ENCODE measurements around the gene CORIN. TPM values are rescaled to one million over a fixed set of nuclear protein-coding genes. Genes with fewer than 3 reads are reported as not detected.

Gene CORIN
- polyA plus RNA-seq, 1 of the 3 experiments (the other 2 are of a cell fraction): 1.1 TPM

- WGBS (ENCODE audit: low lambda C conversion rate): 77% methylated on average over 4 of the region's 8 CpGs
- TF ChIP-seq GABPA (IDR thresholded peaks at IDR 0.05; ENCODE audit: low read depth): no peak
- TF ChIP-seq GATA2 (CRISPR knock-in tag; IDR thresholded peaks at IDR 0.05): no peak
- TF ChIP-seq RXRA (IDR thresholded peaks at IDR 0.05; ENCODE audit: borderline replicate concordance, low read depth): no peak
- TF ChIP-seq MAX (IDR thresholded peaks at IDR 0.05; ENCODE audit: low read depth): no peak
- TF ChIP-seq USF2 (IDR thresholded peaks at IDR 0.05; ENCODE audit: borderline replicate concordance, low read depth, low read length): no peak
These were observed 47.8 kb downstream of the CORIN start for GRCh38 chr4:47790105-47790504.

GRCh38 chr4:47788126-47788525 is 49.7 kb downstream of the CORIN start:
- Histone ChIP-seq H3K79me2 (ENCODE audit: insufficient read depth) (no peaks in the 10 kb centered on the region), H3F3A (replicated peaks; ENCODE audit: insufficient read depth) (no peaks in the 10 kb centered on the region), H3K36me3 (replicated peaks in 1 of 2; ENCODE audit: control insufficient read depth in 1 of 2, insufficient read depth in 2 of 2, low read length in 1 of 2) (no peaks in the 10 kb centered on the region), H3K9me2 (no peaks in the 10 kb centered on the region), H3K9me3 (no peaks in the 10 kb centered on the region), H3K27me3 (ENCODE audit: insufficient read depth) (no peaks in the 10 kb centered on the region), H3K4me1 (ENCODE audit: control insufficient read depth in 1 of 2, insufficient read depth in 2 of 2, low read depth in 1 of 2, low read length in 1 of 2) (peaks cover 0 to 15% of the 10 kb centered on the region in 2 experiments; a peak in 2 of 4 replicates), H3K9ac (no peak overlapping the region), H3K27ac (ENCODE audit: low read depth in 2 of 2, low read length in 1 of 2) (no peak overlapping the region), H2AFZ (ENCODE audit: low read depth) (no peak overlapping the region), H3K4me3 (ENCODE audit: low read depth in 2 of 2, low read length in 1 of 2) (no peak overlapping the region), H4K20me1 (ENCODE audit: insufficient read depth) (no peaks in the 10 kb centered on the region), H3K4me2 (no peak overlapping the region)
- CTCF ChIA-PET: interaction anchor here (1.1 kb wide), 1 partner anchor 49 kb away, joined by 3 read pairs; no protein-coding TSS in a partner anchor
- 81% methylated on average over 2 of the region's 2 CpGs for WGBS (ENCODE audit: low lambda C conversion rate)
- no peak for DNase-seq
- POLR2A ChIA-PET: no interaction called here
- TF ChIP-seq JUND (IDR thresholded peaks at IDR 0.05) (no peak), FOXJ3 (CRISPR knock-in tag; IDR thresholded peaks at IDR 0.05) (no peak), SMC3 (IDR thresholded peaks at IDR 0.05; ENCODE audit: low read depth, low read length) (no peak), TEAD4 (IDR thresholded peaks at IDR 0.05; ENCODE audit: borderline replicate concordance, insufficient read depth) (no peak), FOSL2 (IDR thresholded peaks at IDR 0.05; ENCODE audit: borderline replicate concordance, low read depth) (no peak), POLR2AphosphoS5 (IDR thresholded peaks at IDR 0.05; ENCODE audit: low read depth, low read length) (no peak), EP300 (IDR thresholded peaks at IDR 0.05; ENCODE audit: borderline replicate concordance in 1 of 2, low read depth in 1 of 2, low read length in 1 of 2) (no peak), NFIC (IDR thresholded peaks at IDR 0.05; ENCODE audit: borderline replicate concordance) (no peak), RXRA (IDR thresholded peaks at IDR 0.05; ENCODE audit: borderline replicate concordance, low read depth) (no peak), YY1 (IDR thresholded peaks at IDR 0.05; ENCODE audit: low read depth) (no peak), CTCF (IDR thresholded peaks at IDR 0.05) (no peak), IRF3 (IDR thresholded peaks at IDR 0.05; ENCODE audit: low read depth, low read length) (no peak), MEF2A (IDR thresholded peaks at IDR 0.05; ENCODE audit: borderline replicate concordance, low read depth) (no peak), RAD21 (IDR thresholded peaks at IDR 0.05; ENCODE audit: low read length) (no peak)
- TF ChIP-seq, protein P1, sequence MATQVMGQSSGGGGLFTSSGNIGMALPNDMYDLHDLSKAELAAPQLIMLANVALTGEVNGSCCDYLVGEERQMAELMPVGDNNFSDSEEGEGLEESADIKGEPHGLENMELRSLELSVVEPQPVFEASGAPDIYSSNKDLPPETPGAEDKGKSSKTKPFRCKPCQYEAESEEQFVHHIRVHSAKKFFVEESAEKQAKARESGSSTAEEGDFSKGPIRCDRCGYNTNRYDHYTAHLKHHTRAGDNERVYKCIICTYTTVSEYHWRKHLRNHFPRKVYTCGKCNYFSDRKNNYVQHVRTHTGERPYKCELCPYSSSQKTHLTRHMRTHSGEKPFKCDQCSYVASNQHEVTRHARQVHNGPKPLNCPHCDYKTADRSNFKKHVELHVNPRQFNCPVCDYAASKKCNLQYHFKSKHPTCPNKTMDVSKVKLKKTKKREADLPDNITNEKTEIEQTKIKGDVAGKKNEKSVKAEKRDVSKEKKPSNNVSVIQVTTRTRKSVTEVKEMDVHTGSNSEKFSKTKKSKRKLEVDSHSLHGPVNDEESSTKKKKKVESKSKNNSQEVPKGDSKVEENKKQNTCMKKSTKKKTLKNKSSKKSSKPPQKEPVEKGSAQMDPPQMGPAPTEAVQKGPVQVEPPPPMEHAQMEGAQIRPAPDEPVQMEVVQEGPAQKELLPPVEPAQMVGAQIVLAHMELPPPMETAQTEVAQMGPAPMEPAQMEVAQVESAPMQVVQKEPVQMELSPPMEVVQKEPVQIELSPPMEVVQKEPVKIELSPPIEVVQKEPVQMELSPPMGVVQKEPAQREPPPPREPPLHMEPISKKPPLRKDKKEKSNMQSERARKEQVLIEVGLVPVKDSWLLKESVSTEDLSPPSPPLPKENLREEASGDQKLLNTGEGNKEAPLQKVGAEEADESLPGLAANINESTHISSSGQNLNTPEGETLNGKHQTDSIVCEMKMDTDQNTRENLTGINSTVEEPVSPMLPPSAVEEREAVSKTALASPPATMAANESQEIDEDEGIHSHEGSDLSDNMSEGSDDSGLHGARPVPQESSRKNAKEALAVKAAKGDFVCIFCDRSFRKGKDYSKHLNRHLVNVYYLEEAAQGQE (IDR thresholded peaks at IDR 0.05; ENCODE audit: low read depth, low read length): no peak
- TF ChIP-seq, protein P2, sequence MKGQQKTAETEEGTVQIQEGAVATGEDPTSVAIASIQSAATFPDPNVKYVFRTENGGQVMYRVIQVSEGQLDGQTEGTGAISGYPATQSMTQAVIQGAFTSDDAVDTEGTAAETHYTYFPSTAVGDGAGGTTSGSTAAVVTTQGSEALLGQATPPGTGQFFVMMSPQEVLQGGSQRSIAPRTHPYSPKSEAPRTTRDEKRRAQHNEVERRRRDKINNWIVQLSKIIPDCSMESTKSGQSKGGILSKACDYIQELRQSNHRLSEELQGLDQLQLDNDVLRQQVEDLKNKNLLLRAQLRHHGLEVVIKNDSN (IDR thresholded peaks at IDR 0.05; ENCODE audit: borderline replicate concordance, low read depth): no peak

More at GRCh38 chr4:47790105-47790504, 47.8 kb downstream of the CORIN start:
- H3F3A ChIP-seq (replicated peaks; ENCODE audit: insufficient read depth): no peaks in the 10 kb centered on the region
- CTCF ChIA-PET: interaction anchor here (0.9 kb wide), 1 partner anchor 80 kb away, joined by 4 read pairs; no protein-coding TSS in a partner anchor
- no peaks in the 10 kb centered on the region for H3K79me2 ChIP-seq (ENCODE audit: insufficient read depth)
- H2AFZ ChIP-seq (ENCODE audit: low read depth): no peak overlapping the region
- H3K4me2 ChIP-seq: no peak overlapping the region
- peaks cover 0 to 1% of the 10 kb centered on the region in 2 experiments; a peak in 2 of 4 replicates for H3K4me1 ChIP-seq (ENCODE audit: control insufficient read depth in 1 of 2, insufficient read depth in 2 of 2, low read depth in 1 of 2, low read length in 1 of 2)
- H3K9ac ChIP-seq: no peak overlapping the region
- no peaks in the 10 kb centered on the region for H3K9me2 ChIP-seq
- no peak for DNase-seq
- H3K9me3 ChIP-seq: no peaks in the 10 kb centered on the region
- no peaks in the 10 kb centered on the region for H3K27me3 ChIP-seq (ENCODE audit: insufficient read depth)
- POLR2A ChIA-PET: no interaction called here
- H3K36me3 ChIP-seq (replicated peaks in 1 of 2; ENCODE audit: control insufficient read depth in 1 of 2, insufficient read depth in 2 of 2, low read length in 1 of 2): no peaks in the 10 kb centered on the region
- no peak overlapping the region for H3K4me3 ChIP-seq (ENCODE audit: low read depth in 2 of 2, low read length in 1 of 2)
- no peaks in the 10 kb centered on the region for H4K20me1 ChIP-seq (ENCODE audit: insufficient read depth)
- no peak overlapping the region for H3K27ac ChIP-seq (ENCODE audit: low read depth in 2 of 2, low read length in 1 of 2)

Measured in SK-N-SH (cell line).